ENCODE measurements around the gene ZNF555.
A peak's percentile ranks its signal among the peaks of the same experiment; 100 is the strongest.
"Not testable (repeated sequence)": the region's sequence is repeated elsewhere in the genome, so short reads cannot be mapped to it uniquely, and the experiment has no call there.

ZNF555 gene

GRCh38 chr19:2807379-2808128, 33.7 kb upstream of the ZNF555 start:
- no peak for DNase-seq

GRCh38 chr19:2808129-2808941, 32.9 kb upstream of the ZNF555 start:
- no peak for DNase-seq

- DNase-seq = no peak
Measured at GRCh38 chr19:2809387-2810140, 31.7 kb upstream of the ZNF555 start.

GRCh38 chr19:2810141-2811091, 30.9 kb upstream of the ZNF555 start:
- DNase-seq = no peak

- no peak for DNase-seq
Measured at GRCh38 chr19:2811221-2811722, 30.0 kb upstream of the ZNF555 start.

GRCh38 chr19:2811735-2812413, 29.4 kb upstream of the ZNF555 start:
- no peak for DNase-seq

GRCh38 chr19:2812414-2813234, 28.7 kb upstream of the ZNF555 start:
- DNase-seq = no peak

- DNase-seq = no peak
Measured at GRCh38 chr19:2813235-2814160, 27.8 kb upstream of the ZNF555 start.

GRCh38 chr19:2814426-2814825, 26.8 kb upstream of the ZNF555 start:
- DNase-seq = no peak

GRCh38 chr19:2815191-2815614, 26.1 kb upstream of the ZNF555 start:
- no peak for DNase-seq

- no peak for DNase-seq
Measured at GRCh38 chr19:2815923-2816322, 25.4 kb upstream of the ZNF555 start.

GRCh38 chr19:2816641-2817040, 24.6 kb upstream of the ZNF555 start:
- no peak for DNase-seq

GRCh38 chr19:2817237-2817829, 23.9 kb upstream of the ZNF555 start:
- not testable (repeated sequence) for DNase-seq

- peak; percentile 79 for DNase-seq
Measured at GRCh38 chr19:2819540-2820111, 21.6 kb upstream of the ZNF555 start, which contains the start of gene ZNF554. Gene ZNF554, plus strand, starts transcription at chr19:2819868. Its CDS starts 204 bp downstream, at chr19:2820072.

- DNase-seq = no peak
Measured at GRCh38 chr19:2820112-2820702, 21.1 kb upstream of the ZNF555 start.

GRCh38 chr19:2822846-2823245, 18.4 kb upstream of the ZNF555 start:
- DNase-seq = no peak

- DNase-seq = no peak
Measured at GRCh38 chr19:2823646-2824045, 17.6 kb upstream of the ZNF555 start.

- DNase-seq = no peak
Measured at GRCh38 chr19:2824129-2824528, 17.1 kb upstream of the ZNF555 start.
